NCI-H524 treated with DMSO at 0.1 percent for 48 hours (cell line): ENCODE results near the gene SLC9A5.
A peak's percentile ranks its signal among the peaks of the same experiment; 100 is the strongest.

Source experiments
- DNase-seq: peaks from one replicate; lab custom pipeline; 2025; lab: John Stamatoyannopoulos, UW

The SLC9A5 gene

GRCh38 chr16:67241008-67241900 lies 7.5 kb upstream of the SLC9A5 start:
- no peak for DNase-seq

DNA sequence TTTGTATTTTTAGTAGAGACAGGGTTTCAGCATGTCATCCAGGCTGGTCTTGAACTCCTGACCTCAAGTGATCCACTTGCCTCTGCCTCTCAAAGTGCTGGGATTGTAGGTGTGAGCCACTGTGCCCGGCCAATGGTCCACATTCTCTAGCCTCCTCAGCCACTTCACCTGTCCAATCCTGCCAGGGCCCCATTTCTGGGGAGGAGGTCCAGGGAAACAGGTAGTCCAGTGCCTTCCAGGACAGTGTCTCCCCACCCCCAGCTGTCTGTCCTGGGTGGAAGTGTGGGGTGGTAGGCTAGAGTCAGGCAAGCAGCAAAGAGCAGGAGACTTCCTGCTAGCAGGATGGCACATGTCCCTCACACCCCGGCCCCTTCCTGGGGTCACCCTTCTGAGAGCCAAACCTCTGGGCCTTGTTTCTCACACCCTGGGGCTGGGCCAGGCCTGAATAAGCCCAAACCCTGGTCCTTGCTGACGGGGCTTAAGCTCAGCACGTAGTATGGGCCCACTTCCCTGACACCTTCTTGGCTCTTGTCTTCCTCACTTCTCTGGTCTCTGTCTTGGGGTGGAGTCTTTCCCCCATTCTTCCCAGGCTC lies 6.5 kb upstream of the SLC9A5 start:
- DNase-seq, result no peak

DNA sequence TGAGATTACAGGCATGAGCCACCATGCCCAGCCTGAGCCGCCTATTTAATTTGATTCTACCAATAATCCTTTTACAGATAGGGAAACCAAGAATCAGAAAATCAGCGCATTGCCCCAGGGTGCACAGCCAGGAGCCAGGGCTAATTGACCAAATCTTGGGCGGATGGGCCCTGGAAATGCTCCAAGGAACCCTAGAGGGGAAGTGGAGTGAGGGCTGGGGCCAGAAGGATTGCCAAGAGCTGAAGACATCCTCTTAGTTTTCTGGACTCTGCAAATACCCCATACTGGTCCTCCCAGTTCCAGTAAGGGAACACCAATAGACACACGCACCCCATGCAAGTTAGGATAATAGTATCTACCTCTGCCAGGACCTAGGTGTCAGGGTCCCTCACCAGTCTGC lies 5.3 kb upstream of the SLC9A5 start:
- DNase-seq, result no peak

DNA sequence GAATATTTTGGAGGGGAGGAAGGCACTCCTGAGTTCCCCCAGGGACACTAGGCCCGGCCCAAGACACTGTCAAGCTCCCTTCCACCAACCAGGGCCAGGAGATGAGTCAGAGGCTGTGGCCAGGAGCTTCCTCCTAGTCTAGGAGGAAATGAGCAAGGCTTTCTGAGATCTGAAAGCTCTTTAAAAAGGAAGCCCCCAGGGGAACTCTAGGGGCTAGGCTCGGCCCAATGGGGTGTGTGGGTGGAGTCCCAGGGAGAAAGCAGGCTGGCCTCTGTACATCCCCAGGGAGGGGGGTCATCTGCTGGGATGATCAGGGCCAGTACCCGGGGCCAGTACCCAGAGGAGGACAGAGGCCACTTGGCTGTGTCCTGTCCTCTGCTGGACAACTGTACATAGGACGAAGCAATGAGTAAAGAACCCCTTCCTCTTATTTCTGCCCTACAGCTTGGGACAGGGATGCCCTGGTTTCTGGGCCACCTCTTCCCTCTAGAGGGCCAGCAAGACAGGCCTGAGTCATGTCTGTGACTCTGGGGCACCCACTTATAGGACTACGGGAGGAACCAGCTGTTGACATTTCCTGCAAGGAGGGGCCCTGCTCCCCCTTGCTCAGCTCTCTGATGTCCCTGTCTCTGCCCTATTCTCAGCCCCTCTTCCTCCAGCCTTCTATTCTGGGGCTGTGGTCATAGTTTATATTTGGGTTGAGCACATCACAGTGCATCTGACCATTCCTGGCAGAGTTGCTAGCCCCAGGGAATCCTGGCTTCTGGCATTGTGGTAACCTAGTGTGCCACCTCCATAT lies 4.2 kb upstream of the SLC9A5 start:
- DNase-seq, result no peak

- no peak for DNase-seq
Measured at GRCh38 chr16:67245186-67245585, 3.6 kb upstream of the SLC9A5 start.

DNA sequence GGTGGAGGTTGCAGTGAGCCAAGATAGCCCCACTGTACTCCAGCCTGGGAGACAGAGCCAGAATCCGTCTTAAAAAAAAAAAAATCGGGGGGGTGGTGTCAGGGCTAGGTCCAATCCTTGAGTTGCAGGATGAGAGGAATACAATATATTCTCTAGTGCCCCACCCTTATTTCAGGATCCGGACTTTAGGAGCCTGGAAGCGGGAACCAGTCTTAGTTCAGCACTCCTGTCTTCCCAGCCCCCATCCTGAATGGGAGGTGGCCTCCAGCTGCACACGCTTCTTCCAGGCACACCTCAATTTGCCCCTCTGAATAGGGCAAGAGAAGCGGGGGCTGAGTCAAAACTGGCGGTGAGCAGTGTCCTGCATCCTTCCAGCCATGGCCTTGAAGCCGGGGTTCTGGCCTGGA lies 3.1 kb upstream of the SLC9A5 start:
- no peak for DNase-seq

GRCh38 chr16:67246081-67246755 lies 2.6 kb upstream of the SLC9A5 start:
- DNase-seq, result peak; percentile 54

DNA sequence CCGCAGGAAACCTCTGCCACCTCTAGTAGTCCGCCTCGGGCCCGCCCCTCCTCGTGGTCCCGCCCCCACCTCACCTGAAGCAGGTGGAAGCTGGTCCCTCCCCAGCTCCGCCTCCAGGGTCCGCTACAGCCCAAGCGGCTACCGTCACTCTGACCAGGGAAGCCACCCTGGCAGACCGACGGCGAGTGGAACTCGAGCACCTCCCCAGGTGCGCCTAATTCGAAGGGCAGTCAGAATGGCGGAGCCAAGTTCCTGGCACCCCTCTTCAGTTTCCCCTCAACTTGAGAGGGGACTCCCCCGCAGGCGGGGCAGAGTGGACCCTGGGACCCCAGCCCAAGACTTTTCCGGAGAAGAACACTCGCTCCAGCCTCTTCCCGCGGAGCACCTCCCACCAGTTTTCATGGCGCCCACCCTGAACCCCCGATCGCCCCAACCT lies 2.0 kb upstream of the SLC9A5 start:
- no peak for DNase-seq

- peak; percentile 84 for DNase-seq
Measured at GRCh38 chr16:67247192-67248072, 1.3 kb upstream of the SLC9A5 start, which contains the start of gene FHOD1. Gene FHOD1, minus strand, starts transcription at chr16:67247481. Its CDS starts 71 bp downstream, at chr16:67247410.

DNA sequence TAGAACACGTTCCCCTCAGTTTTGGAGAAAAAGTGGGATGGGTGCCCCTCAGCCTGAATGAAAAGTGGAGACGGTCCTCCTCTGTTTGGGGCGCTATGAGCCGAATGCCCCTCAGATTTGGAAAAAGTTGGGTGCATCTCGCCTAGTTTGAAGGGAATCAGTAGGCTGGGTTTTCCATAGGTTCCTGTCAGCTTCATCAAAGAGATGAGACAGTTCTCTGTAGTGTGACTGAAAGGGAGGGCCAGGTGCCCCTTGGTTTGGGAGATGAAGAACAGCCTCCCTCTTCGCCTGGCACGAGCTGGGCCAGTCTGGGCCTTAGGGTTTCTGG lies 742 bp upstream of the SLC9A5 start:
- no peak for DNase-seq

DNA sequence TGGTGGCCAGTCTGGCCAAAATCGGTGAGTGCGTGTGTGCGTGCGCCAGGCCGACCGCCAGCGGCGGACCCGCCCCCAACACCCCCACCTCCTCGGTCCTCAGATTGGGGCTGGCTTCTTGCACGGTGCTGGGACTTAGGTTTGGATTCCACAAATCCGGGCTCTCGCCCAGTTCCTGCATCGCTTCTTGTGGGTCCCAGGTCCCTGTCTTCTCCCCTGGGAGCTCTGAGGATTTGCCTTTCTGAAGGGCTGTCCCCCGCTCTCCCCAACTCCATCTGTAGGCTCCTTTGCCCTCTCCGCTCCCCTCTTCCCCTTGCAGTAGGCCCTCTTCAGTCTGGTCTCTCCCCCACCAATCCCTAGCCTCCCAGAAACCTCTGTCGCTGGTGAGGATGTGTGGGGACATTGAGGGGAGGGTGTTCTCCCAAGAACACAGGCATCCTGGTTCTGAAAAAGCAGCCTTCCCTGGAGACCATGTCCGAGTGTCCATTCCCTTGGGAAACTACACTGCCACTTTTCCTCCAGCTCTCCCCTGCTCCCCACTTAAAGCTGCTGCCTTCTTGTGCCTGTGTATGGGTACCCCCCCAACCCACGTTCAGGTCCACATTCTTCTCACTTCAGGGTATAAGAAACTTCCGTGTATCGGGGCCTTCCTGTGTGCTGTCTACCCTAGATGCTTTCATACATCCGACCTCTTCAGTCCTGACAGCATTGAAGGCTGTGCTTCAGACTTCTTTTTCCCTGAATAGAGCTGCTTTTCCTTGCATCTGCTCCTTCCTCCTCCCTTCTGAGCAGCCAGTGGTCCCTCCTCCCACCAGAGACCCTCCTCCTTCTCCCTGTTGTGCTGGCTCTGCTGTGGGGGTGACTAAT lies 632 bp downstream of the SLC9A5 start:
- no peak for DNase-seq

GRCh38 chr16:67250045-67250327 lies 1.2 kb downstream of the SLC9A5 start:
- no peak for DNase-seq

GRCh38 chr16:67252609-67253497 lies 4.1 kb downstream of the SLC9A5 start:
- DNase-seq, result no peak

DNA sequence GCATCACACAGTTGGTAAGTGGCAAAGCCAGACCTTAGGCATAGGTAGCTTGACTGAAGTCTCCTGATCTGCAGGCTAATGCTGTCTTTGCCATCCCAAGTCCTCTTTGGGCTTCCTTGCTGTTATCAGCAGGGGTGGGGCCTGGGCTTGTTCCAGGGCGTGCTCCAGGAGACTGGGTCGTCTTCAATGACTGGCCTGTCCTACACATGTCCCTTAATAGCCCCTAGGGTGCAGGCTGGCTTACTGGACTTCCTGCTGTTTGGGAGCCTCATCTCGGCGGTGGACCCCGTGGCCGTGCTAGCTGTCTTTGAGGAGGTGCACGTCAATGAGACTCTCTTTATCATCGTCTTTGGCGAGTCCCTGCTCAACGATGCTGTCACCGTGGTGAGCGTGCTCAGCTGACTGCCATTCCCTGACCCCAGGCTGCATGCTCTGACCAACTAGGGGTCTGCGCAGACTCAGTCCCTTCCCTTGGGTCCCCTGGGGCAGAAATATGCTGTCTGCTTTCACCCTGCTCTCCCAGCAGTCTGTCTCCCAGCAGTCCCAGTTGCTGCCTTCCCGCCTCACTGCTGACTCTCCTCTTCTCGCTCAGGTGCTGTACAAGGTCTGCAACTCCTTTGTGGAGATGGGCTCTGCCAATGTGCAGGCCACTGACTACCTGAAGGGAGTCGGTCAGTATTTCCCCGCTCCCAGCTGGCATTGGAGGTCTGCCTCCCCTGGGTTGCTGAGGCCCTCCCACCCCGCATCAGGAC lies 6.2 kb downstream of the SLC9A5 start:
- no peak for DNase-seq

DNA sequence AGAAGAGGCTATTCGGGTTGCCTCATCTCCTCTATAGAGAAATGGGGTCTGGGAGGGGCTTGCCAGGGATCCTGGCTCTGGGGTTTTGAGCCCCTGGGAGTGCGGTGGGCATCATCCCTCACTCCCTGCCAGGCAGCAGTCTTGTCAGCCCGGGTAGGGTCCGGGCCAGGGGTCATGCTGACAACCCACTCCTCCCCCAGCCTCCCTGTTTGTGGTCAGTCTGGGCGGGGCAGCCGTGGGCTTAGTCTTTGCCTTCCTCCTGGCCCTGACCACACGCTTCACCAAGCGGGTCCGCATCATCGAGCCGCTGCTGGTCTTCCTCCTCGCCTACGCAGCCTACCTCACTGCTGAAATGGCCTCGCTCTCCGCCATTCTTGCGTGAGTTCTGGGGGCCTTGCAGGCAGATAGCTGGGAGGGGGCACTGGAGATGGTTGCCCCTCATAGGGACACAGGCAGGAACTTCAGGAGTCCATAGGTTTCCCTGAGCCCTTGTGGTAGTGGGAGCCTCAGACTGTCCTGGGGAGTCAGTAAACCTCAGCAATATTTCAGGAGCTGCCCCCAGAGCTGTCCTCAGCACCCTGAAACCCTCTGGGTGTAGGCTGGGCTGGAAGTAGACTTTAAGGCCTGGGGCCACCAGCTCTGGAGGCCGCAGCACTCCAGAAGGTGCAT lies 6.9 kb downstream of the SLC9A5 start:
- no peak for DNase-seq

GRCh38 chr16:67256701-67257230 lies 8.0 kb downstream of the SLC9A5 start:
- no peak for DNase-seq

GRCh38 chr16:67257486-67258160 lies 8.8 kb downstream of the SLC9A5 start:
- no peak for DNase-seq
